GM18907 (cell line): Measurements from ENCODE around the gene TMEM107.

Experiments used
- ATAC-seq: cut with Tn5 transposase; IDR thresholded peaks from one replicate; pipeline ENCODE4 v1.9.1; 2021; ENCODE audit warnings: mild to moderate bottlenecking, moderate library complexity; ENCODE audit not compliant: unreplicated experiment

TMEM107 gene

GRCh38 chr17:8138672-8139371, 37.4 kb downstream of the TMEM107 start:
- ATAC-seq, result peak; percentile 82

- peak; percentile 6 for ATAC-seq
Measured at GRCh38 chr17:8138374-8138671, 37.9 kb downstream of the TMEM107 start.

GRCh38 chr17:8137645-8138373, 38.4 kb downstream of the TMEM107 start:
- ATAC-seq, result no peak

- ATAC-seq, result no peak
Measured at GRCh38 chr17:8133941-8134340, 42.2 kb downstream of the TMEM107 start.

GRCh38 chr17:8133399-8133798, 42.8 kb downstream of the TMEM107 start:
- ATAC-seq, result no peak

- no peak for ATAC-seq
Measured at GRCh38 chr17:8131844-8132441, 44.2 kb downstream of the TMEM107 start.

- ATAC-seq, result no peak
Measured at GRCh38 chr17:8128125-8128784, 47.9 kb downstream of the TMEM107 start.

- no peak for ATAC-seq
Measured at GRCh38 chr17:8126491-8127066, 49.6 kb downstream of the TMEM107 start.

- no peak for ATAC-seq
Measured at GRCh38 chr17:8125947-8126490, 50.2 kb downstream of the TMEM107 start.

- ATAC-seq, result peak; percentile 24
Measured at GRCh38 chr17:8125154-8125946, 50.8 kb downstream of the TMEM107 start.

- ATAC-seq, result no peak
Measured at GRCh38 chr17:8124350-8125153, 51.6 kb downstream of the TMEM107 start.

- ATAC-seq, result no peak
Measured at GRCh38 chr17:8123695-8124349, 52.4 kb downstream of the TMEM107 start, which contains the start of gene HES7. Gene HES7, minus strand, starts transcription at chr17:8124106. Its CDS starts 22 bp downstream, at chr17:8124084.

GRCh38 chr17:8122924-8123694, 53.1 kb downstream of the TMEM107 start:
- no peak for ATAC-seq
